NCI-H2227 (cell line): ENCODE measurements around the gene TMEM200A.
"Not testable (repeated sequence)": the region's sequence is repeated elsewhere in the genome, so short reads cannot be mapped to it uniquely, and the experiment has no call there.

Source experiments
- DNase-seq: peaks from one replicate; lab custom pipeline; 2025; ENCODE audit not compliant: unreplicated experiment; lab: John Stamatoyannopoulos, UW

TMEM200A gene

DNA sequence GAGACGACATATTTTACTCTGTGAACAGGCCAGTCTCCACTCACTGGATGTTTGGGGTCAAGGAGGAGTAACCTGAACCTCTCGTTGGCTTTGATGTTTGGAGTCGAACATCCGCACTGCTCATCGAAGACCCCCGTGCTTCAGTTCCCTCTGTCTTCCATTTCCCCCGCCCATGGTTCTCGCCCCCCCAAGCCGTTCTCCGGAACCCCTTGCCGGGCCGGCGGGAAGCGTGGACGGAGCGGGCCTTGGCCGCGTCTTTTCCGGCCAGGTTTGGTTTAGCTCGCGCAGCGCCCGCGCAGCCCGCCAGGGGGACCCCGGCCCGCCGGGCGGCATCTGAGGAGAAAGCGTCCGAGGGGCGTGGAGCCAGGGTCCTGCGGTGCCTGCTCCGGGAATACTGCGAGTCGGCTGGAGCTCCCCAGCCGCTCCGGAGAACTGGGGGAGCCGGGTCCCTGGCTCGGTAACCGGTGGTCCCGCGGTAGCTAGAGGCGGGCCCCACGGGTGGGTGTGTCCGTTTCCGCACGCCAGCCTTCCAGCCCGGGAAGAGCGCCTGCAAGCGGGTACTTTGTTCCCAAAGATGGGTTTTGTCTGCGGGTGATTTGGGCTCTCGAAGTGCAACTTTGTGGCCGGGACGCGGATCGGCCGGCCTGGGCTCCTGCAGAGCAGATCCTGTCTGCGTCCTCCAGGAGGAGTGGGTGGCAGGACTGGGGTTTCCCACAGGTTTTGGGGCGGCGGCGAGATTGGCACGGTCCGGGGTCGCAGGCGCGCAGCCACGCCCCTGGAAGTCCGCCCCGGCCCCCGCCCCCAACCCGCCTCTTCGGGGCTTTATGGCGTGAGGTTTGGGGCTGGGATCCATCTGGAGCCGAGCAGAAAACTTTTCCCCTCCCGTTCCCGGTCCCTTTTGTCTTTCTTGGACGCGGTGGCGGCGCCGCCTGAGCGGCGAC is at the start of gene TMEM200A:
TMEM200A (plus strand) TSS at position 852 of the 941 bp plus-strand sequence. CDS start 74,406 bp downstream, outside the sequence.
- DNase-seq = peak; percentile 23

DNA sequence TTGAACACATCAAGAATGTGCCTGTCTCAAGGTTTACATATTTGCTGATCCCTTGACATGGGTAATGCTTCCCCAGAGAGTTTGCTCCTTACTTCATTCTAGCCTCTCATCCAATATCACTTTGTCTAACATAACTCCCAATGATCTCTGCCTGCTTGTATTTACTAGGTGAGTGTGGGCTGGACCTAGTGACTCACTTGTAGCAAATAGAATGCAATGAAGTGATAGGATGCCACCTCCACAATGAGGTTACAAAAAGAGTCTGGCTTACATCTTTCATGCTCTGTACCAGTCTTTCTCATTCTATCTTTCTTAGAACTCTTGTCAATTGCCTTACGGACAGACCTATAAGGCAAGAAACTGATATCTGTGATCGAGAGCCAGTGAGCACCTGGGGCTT is 44.9 kb upstream of the TMEM200A start:
- no peak for DNase-seq

DNA sequence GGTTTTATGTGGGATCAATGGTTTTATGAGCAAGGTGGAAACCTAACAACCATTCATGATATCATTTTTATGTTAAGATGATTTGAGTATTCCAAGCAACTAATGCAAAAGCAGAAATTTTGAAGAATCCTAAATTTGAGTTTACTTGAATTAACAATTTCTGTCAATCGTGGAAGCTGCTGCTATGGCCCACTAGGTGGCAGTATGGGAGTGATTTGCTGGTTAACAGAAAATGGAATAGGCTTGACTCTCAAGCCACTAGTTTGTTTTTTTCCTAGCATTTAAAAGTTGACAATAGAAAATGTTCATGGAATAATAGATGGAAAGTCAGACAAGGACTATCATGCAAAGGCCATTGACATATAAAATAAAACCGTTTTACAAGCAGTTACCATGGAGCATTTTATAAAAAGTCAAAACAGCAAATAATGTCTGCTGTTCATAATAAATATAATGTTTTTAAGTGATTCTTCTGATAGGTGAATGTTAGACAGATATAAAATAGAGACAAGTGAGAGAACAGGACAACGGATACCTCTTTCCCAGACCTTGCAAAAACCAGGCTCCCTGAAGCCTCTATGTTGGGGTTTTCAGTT is 43.0 kb upstream of the TMEM200A start:
- no peak for DNase-seq

DNA sequence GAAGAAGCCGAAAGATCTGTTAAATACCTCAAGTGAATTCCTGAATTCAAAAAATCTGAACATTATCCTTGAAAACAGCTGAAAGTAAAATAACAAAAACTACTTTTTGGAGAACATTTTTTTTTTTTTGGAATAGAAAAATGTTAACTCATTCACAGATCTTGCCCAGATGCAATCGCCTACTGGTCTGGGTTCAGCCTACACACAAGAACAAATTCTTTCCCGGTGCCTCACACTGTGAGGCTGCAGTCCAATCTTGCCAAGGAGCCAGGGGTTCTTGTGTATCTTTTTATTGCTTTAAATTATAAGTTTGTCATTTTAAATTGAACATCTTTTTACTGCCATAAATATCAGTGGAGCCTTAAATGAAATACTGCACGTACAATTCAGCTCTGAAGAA is 41.2 kb upstream of the TMEM200A start:
- DNase-seq = no peak

DNA sequence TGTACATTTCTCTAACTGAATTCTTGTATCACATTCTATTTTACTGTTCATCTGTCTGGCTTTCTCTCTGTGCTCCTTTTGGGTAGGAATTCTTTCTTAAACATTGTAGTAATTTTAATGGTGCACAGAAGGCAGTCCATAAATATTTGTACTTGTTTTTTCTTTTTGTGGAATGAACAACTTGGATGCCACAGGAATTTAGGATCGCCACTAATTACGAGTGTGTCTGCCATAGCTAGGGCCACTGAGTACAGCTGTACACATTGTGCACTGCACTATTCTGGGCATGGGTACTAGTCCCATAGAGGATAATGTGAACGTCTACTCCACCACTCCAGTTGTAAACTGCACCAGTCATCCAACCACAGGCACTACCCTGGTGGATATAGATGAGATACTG is 39.3 kb upstream of the TMEM200A start:
- DNase-seq = no peak

DNA sequence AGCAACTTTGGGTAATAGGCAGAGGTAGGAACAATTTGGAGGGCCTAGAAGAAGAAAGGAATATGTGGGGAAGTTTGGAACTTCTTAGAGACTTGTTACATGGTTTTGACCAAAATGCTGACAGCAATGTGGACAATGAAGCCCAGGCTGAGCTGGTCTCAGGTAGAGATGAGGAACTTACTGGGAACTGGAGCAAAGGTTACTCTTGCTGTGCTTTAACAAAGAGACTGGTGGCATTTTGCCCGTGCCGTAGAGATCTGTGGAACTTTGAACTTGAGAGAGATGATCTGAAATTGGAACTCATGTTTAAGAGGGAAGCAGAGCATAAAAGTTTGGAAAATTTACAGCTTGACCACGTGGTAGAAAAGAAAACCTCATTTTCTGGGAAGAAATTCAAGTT is 28.3 kb upstream of the TMEM200A start:
- no peak for DNase-seq

DNA sequence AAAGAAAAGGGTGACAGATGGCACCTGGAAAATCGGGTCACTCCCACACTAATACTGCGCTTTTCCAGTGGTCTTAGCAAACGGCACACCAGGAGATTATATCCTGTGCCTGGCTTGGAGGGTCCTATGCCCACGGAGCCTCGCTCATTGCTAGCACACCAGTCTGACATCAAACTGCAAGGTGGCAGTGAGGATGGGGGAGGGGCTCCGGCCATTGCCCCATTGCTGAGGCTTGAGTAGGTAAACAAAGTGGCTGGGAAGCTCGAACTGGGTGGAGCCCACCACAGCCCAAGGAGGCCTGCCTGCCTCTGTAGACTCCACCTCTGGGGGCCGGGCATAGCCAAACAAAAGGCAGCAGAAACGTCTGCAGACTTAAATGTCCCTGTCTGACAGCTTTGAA is 19.5 kb upstream of the TMEM200A start:
- DNase-seq = not testable (repeated sequence)

DNA sequence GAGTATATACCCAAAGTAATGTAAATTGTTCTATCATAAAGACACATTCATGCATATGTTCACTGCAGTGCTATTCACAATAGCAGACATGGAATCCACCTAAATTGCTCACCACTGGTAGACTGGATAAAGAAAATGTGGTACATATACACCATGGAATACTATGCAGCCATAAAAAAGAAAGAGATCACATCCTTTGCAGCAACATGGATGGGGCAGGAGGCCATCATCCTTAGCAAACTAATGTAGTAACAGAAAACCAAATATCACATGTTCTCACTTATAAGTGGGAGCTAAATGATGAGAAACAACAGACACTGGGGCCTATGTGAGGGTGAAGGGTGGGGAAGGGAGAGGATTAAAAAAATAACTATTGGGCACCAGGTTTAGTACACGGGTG is 11.5 kb upstream of the TMEM200A start:
- no peak for DNase-seq

DNA sequence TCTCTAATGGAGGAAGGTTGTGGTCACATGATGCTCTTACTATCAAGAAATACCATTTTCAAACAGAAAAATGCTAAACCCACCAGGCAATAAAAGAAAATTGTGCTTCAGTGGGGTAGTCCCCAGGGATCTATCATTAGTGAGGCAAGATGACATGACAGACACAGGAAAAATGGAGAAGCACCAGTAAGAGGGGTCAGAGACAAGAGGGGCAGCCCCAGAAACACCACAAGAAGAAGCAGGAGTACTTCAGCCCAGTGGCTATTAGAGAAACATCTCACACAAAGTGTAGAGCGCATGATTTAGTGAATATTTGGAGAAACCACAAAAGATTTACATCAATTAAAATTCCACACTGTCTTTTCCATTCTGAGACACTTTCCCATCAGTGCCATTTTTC is 10.2 kb upstream of the TMEM200A start:
- no peak for DNase-seq

DNA sequence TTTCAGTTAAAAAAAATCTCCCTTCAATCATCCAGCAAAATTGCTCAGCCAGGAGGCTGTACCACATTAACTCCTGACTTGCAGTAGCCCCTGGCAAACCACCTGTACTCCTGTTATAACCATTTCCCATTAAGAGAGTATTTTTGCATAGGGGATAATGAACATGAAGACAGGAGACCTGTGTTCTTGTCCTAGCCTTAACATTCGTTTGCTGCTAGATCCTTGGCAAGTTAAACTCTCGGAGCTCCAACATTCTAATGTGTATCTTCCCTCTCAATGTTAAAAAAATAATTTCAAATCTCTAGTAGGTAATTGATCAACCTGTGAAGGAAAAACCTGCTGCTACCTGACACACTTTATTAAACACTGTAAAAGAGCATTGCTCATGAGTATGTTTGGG is 8.4 kb upstream of the TMEM200A start:
- no peak for DNase-seq

DNA sequence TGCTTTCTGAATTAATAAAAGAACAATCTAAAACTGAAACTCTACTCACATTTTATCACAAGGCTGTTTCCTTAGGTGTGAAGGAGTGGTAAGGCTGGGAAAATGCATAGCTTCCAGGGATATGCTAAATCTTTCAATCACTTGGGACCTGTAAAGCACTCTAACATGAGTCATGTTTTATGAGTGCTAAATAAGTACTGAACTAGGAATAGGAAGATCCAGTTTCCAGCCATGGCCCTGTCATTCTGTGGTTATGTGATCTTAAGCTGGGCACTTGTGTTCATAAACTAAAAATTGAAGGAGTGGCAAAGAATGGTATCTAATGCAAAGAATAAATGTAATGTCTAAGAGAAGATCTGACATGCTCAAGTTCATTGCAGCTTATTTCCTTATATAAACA is 6.1 kb upstream of the TMEM200A start:
- DNase-seq = no peak

DNA sequence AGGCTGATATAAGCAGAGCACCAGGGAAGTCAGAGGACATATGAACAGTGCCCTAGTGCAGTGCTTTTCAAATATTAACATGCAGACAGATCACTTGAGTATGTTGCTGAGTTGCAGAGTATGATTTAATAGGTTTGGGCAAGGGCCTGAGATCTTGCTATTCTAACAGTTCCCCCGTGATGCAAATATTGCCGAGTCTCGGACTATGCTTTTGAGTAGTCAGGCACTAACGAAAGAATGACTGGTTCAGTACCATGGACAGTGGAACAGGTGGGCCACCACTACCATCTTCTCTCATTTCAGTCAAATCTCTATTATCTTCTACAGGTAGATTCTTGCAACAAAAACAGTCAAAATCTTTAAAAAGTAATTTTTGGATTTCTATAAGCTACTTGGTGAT is 3.7 kb upstream of the TMEM200A start:
- no peak for DNase-seq

DNA sequence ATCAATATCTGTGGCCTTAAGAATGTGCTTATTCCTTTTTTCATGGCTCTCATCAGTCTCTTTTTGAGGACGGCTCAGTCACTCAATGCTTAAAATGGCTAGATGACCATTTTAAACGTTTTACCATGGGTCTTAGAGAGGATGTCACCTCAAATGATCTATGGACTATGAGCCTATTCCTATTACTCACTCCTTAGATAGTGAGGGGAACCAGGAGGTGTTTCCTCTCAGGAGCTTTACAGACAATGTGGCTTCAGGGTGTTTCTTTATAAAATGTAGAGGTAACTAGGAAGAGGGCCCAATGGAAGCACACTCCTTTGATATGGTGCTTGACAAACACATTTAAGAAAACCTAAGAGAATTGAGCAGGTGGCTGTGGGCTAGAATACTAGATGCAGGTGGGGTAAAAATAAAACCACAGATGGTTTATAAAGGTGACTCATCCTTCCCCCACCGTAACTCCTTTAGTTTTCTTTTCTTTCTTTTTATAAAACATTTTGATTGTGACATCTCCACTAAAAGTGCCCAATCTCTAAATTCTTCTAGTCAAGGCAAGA is 1.5 kb upstream of the TMEM200A start:
- no peak for DNase-seq

DNA sequence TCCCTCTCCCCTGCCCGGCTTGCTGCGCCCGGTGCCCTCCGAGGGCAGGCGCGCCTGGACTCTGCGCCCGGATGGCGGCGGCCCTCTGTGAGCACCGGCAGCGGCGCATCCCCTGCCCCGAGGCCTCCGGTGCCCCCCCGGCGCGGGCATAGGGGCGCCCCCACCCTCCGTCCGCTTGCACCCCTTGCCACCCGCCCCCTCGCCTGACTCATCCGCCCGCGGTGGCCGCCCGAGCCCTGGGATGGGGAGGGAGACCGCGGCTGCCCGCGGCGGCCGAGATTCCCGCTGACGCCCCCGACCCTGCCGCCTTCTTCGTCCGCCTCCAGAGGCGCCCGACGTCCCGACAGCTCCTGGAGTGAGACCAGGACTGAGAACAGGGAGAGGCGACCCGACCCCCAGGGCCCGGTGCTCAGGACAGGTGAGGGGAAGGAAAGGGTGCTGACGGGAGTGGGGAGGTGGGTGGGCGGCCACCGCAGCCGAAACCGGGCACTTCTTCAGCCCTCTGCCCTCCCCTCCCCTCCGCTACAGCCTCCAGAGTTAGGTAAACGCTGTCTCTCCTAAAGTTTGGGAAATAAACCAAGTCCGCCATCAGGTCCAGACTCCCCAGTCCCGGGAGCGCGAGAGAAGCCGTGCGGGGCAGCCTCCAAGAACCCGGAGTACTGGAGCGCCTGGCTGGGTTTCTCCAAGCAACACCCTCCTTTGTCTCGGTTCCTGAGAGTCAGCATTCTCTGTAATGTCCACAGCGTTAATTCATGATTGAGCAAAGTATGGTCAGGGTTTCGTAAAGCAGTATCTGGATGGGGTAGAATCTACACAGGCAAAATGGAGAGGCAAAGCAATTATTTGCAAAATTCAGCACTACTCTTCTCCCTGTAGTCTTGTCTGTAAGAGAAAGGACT is 539 bp downstream of the TMEM200A start:
- no peak for DNase-seq

DNA sequence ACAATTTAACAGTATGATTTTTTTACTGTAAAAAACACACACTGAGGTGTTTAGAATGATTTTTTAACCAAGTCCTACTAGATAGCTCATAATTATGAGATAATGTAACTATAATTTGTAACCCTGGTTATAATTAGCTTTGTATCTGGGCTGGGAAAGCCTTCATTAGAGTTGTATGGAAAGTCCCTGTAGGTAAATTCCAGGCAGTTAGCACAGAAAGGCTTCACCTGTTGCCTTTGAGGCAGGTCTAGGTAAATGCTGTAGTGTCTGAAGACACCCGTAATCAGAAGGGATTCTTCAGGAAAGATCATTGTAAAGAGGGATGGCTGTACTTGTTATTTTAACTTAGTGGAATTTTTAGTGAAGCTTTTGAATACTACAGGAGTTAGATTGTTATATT is 1.9 kb downstream of the TMEM200A start:
- DNase-seq = no peak

DNA sequence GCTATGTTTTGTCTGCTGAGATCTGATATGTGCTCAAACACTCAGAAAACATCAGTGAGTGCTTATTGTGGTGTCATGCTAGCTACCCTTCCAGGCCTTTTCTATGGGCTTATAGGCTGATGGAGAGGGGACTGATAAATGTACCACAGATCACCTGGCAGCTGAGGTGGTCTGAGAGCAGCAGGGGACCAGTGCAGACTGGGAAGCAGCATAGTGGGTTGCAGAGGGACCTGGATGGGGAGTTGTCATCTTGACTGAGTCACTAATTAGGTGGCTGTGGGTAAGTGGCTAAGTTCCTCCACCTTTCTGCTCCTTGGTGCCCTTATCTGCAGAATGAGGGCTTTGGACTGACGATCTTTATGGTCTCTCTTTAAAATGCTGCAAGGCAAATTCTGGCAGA is 2.8 kb downstream of the TMEM200A start:
- no peak for DNase-seq

DNA sequence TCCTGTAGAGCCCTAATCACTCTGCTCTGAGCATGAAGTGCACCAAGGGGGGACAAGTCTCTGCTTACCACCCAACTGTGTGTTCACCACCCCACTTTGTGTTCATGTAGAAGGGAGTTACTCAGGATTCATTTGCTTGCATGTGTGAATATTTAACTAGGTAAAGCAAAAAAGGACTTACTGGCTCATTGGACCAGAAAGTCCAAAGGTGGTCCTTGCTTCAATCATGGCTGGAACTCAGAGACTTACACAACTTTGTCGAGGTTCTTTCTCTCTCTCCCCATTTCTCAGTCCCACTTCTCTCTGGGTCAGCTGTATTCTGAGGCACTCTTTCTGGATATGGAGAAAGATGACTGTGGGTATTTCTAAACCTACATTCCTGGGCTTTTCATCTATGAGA is 4.0 kb downstream of the TMEM200A start:
- no peak for DNase-seq

DNA sequence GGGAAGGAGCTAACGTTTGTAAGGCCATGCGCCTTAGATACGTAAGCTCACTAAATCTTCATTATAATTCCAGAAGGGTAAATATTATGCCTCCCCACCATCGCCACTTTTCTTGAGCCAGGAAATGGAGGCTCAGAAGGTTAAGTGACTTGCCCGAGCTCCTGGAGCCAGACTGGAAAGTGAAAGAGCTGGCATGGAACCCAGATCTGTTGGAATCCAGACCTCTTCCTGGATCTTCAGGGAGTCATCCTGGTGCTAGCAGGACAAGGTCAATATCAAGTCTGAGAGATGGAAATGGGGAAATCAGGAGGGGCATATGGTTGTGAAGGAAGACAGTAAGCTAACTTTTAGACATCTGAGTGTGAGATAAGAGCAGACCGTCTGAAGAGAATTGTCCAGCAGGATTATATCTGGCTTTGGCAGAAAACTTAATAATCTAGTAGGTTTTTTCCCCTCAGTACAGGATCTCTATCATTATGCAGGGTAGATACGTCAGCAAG is 6.2 kb downstream of the TMEM200A start:
- DNase-seq = no peak

DNA sequence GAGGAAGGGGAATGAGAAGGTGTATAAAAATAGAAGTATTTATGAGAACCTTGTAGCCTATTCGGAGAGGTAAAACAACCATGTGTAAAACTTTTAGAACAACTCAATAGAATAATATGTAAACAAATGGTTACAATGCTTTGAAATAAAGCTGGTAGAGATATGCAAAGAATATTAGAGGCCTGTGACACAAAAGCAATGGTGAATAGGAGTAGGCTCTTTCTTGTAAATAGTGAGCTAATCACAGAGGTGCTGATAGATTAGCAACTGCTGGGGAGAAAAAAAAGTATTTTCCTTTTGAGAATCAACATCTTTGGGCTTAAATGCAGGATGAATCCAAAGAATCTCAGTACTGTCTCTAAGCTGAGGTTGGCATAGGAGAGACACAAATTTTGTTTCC is 7.0 kb downstream of the TMEM200A start:
- no peak for DNase-seq

DNA sequence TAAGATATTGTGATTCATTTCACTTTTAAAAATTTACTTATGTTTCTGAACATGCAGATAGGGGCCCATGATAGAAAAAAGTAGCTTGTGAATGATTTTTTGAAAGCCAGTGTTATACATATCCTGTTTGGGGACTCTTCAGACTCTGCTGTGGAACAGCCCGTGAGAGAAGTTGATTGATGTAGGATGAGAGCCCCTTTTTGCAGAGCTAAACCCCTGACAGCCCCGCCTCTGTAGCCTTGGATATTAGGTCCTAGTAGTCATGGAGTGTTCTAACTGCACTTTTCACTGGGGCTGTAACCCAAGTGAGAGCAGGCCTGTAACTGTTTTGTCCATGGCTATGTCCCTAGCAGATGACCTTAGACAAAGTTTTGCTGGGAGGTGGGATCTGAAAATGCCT is 8.2 kb downstream of the TMEM200A start:
- DNase-seq = no peak

DNA sequence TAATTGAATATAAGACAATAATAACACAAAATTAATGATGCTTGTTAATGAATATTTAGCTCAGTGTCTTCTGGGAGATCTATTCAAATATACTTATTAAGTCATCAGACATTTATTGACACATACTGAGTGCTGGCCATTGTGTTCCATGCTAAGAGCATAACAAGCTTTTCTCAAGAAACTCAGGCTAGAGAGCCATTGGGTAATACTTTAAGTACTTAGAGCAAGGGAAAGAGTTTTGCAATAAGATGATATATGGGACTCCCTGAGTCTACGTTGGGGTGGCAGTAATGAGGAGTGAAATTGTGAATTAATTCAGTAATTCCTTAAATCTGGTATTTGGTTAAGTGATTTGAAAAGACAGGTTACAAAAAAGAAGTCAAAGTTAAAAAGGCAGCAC is 11.1 kb downstream of the TMEM200A start:
- no peak for DNase-seq
